HL-60 (cell line): ENCODE results near the gene OOSP4B.
"Not testable (repeated sequence)": the region's sequence is repeated elsewhere in the genome, so short reads cannot be mapped to it uniquely, and the experiment has no call there.

Experiments used
- DNase-seq, 2 experiments: peaks; one replicate each; pipeline ENCODE4 v3.0.0-alpha.2; 2010 to 2020; ENCODE audit warnings: low read depth in 1 of 2, low spot score in 1 of 2
- H3K27ac ChIP-seq: fragments of 250-450 bp; sonication (Bioruptor Pico); replicated peaks from 2 replicates; pipeline ENCODE4 v1.5.1; 2020; ENCODE audit warnings: mild to moderate bottlenecking, moderate library complexity
- H3K27me3 ChIP-seq: fragments of 250-450 bp; sonication (Bioruptor Pico); 2 replicates; pipeline ENCODE4 v1.5.1; 2021; ENCODE audit warnings: mild to moderate bottlenecking, moderate library complexity; ENCODE audit not compliant: insufficient read depth, poor library complexity, severe bottlenecking
- H3K4me3 ChIP-seq: replicated peaks from 2 replicates; pipeline ENCODE4 v1.5.1; 2011; ENCODE audit warnings: mild to moderate bottlenecking, control low read depth, low read length; ENCODE audit not compliant: insufficient read depth
- CTCF ChIP-seq: IDR thresholded peaks from one replicate; pipeline ENCODE4 v1.5.1; 2011; ENCODE audit warnings: low read length, control low read depth, inconsistent platforms; ENCODE audit not compliant: insufficient read depth
- GABPA ChIP-seq: IDR thresholded peaks from 2 replicates; pipeline ENCODE4 v1.6.1; 2012; ENCODE audit warnings: low read depth
- POLR2AphosphoS5 ChIP-seq: IDR thresholded peaks from 2 replicates; pipeline ENCODE4 v1.6.1; 2012; ENCODE audit warnings: low read depth
- REST ChIP-seq: IDR thresholded peaks from 2 replicates; pipeline ENCODE4 v1.6.1; 2012; ENCODE audit warnings: low read depth; ENCODE audit not compliant: insufficient replicate concordance
- SPI1 ChIP-seq: IDR thresholded peaks from 2 replicates; pipeline ENCODE4 v1.6.1; 2012; ENCODE audit warnings: low read depth, mild to moderate bottlenecking, borderline replicate concordance

OOSP4B gene

GRCh38 chr11:60065801-60066200 lies 48.8 kb downstream of the OOSP4B start:
- DNase-seq = no peak
- no peaks in the 10 kb centered on the region for H3K27me3 ChIP-seq
- no peak for TF ChIP-seq GABPA
- no peak for TF ChIP-seq REST
- TF ChIP-seq SPI1 = no peak
- TF ChIP-seq POLR2AphosphoS5 = no peak
- TF ChIP-seq CTCF = no peak
- H3K27ac ChIP-seq = 0 out of 2 replicates have a peak overlapping the region, but pooled peaks have one; percentile 3
- no peak overlapping the region for H3K4me3 ChIP-seq

- TF ChIP-seq SPI1 (no peak), REST (no peak), POLR2AphosphoS5 (no peak), GABPA (no peak), CTCF (no peak)
- no peak for DNase-seq
These were observed 52.5 kb downstream of the OOSP4B start for GRCh38 chr11:60069450-60069849.

GRCh38 chr11:60071644-60072043 lies 54.7 kb downstream of the OOSP4B start:
- not testable (repeated sequence) for DNase-seq, H3K4me3 ChIP-seq, H3K27me3 ChIP-seq, H3K27ac ChIP-seq

More at GRCh38 chr11:60069450-60069849, 52.5 kb downstream of the OOSP4B start:
- no peak overlapping the region for H3K27ac ChIP-seq
- no peak overlapping the region for H3K4me3 ChIP-seq
- H3K27me3 ChIP-seq = no peaks in the 10 kb centered on the region

- Histone ChIP-seq H3K27ac (no peak overlapping the region), H3K4me3 (no peak overlapping the region), H3K27me3 (no peaks in the 10 kb centered on the region)
- no peak for DNase-seq
- TF ChIP-seq SPI1 (no peak), REST (no peak), CTCF (no peak), POLR2AphosphoS5 (no peak), GABPA (no peak)
These were observed 60.3 kb downstream of the OOSP4B start for GRCh38 chr11:60077216-60077817.
